LoVo (cell line): ENCODE data around the gene ERBB4.
"Not testable (repeated sequence)": the region's sequence is repeated elsewhere in the genome, so short reads cannot be mapped to it uniquely, and the experiment has no call there.

ENCODE experiments used
- DNase-seq: peaks from one replicate; pipeline ENCODE4 v3.0.0-alpha.2; 2016; ENCODE audit warnings: low spot score

The ERBB4 gene

GRCh38 chr2:211816754-211817153 lies 721.8 kb downstream of the ERBB4 start:
- DNase-seq: no peak

- DNase-seq: no peak
Observed at GRCh38 chr2:211812587-211812986, 726.0 kb downstream of the ERBB4 start.

GRCh38 chr2:211802666-211803065 lies 735.9 kb downstream of the ERBB4 start:
- DNase-seq: no peak

- DNase-seq: no peak
Observed at GRCh38 chr2:211800001-211800400, 738.6 kb downstream of the ERBB4 start.

GRCh38 chr2:211798868-211799267 lies 739.7 kb downstream of the ERBB4 start:
- no peak for DNase-seq

GRCh38 chr2:211793690-211794089 lies 744.9 kb downstream of the ERBB4 start:
- no peak for DNase-seq

GRCh38 chr2:211789982-211790381 lies 748.6 kb downstream of the ERBB4 start:
- no peak for DNase-seq

- no peak for DNase-seq
Observed at GRCh38 chr2:211766689-211767088, 771.9 kb downstream of the ERBB4 start.

GRCh38 chr2:211762479-211762878 lies 776.1 kb downstream of the ERBB4 start:
- no peak for DNase-seq

GRCh38 chr2:211760103-211760502 lies 778.5 kb downstream of the ERBB4 start:
- DNase-seq: no peak

- no peak for DNase-seq
Observed at GRCh38 chr2:211756266-211756665, 782.3 kb downstream of the ERBB4 start.

GRCh38 chr2:211755187-211755586 lies 783.4 kb downstream of the ERBB4 start:
- no peak for DNase-seq

GRCh38 chr2:211751848-211752247 lies 786.8 kb downstream of the ERBB4 start:
- no peak for DNase-seq

- DNase-seq: no peak
Observed at GRCh38 chr2:211748339-211748738, 790.3 kb downstream of the ERBB4 start.

GRCh38 chr2:211745295-211746097 lies 793.1 kb downstream of the ERBB4 start:
- peak; percentile 65 for DNase-seq

- no peak for DNase-seq
Observed at GRCh38 chr2:211744379-211744778, 794.2 kb downstream of the ERBB4 start.

- no peak for DNase-seq
Observed at GRCh38 chr2:211741966-211742365, 796.6 kb downstream of the ERBB4 start.

GRCh38 chr2:211737282-211737681 lies 801.3 kb downstream of the ERBB4 start:
- DNase-seq: no peak

GRCh38 chr2:211730215-211730614 lies 808.4 kb downstream of the ERBB4 start:
- DNase-seq: no peak

- DNase-seq: no peak
Observed at GRCh38 chr2:211729433-211729832, 809.2 kb downstream of the ERBB4 start.

GRCh38 chr2:211724933-211725332 lies 813.7 kb downstream of the ERBB4 start:
- DNase-seq: no peak

GRCh38 chr2:211723398-211723797 lies 815.2 kb downstream of the ERBB4 start:
- no peak for DNase-seq

- DNase-seq: no peak
Observed at GRCh38 chr2:211722928-211723327, 815.7 kb downstream of the ERBB4 start.

- DNase-seq: not testable (repeated sequence)
Observed at GRCh38 chr2:211721874-211722273, 816.7 kb downstream of the ERBB4 start.
